ENCODE data around the gene NOS1AP.

GRCh38 chr1:162212713-162213112 is 143.2 kb downstream of the NOS1AP start:
- TF ChIP-seq CTCF (IDR thresholded peaks at IDR 0.05): no peak
- TF ChIP-seq MXD4 (CRISPR knock-in tag; IDR thresholded peaks at IDR 0.05; ENCODE audit: borderline replicate concordance): no peak
- no peak for TF ChIP-seq KAT7 (CRISPR knock-in tag; IDR thresholded peaks at IDR 0.05; ENCODE audit: borderline replicate concordance)
- no peak for TF ChIP-seq ZBTB21 (CRISPR knock-in tag; IDR thresholded peaks at IDR 0.05; ENCODE audit: borderline replicate concordance)
- no peak for TF ChIP-seq ERG (CRISPR knock-in tag; IDR thresholded peaks at IDR 0.05)
- no peak for TF ChIP-seq USF2 (CRISPR knock-in tag; IDR thresholded peaks at IDR 0.05)
- TF ChIP-seq SP1 (CRISPR knock-in tag; conservative IDR thresholded peaks at IDR 0.05): no peak
- no peak for TF ChIP-seq NR3C1 (CRISPR knock-in tag; conservative IDR thresholded peaks at IDR 0.05; ENCODE audit: low read depth)
- no peak for TF ChIP-seq AFF4 (CRISPR knock-in tag; IDR thresholded peaks at IDR 0.05; ENCODE audit: borderline replicate concordance)
- TF ChIP-seq E2F1 (CRISPR knock-in tag; IDR thresholded peaks at IDR 0.05): no peak
- no peak for TF ChIP-seq ZNF232 (CRISPR knock-in tag; IDR thresholded peaks at IDR 0.05)
- no peak for TF ChIP-seq MAX (CRISPR knock-in tag; IDR thresholded peaks at IDR 0.05)

Data from WTC11 (cell line).